Naive B cell (primary cell): Measurements from ENCODE around the gene EXTL2. TPM values are rescaled to one million over a fixed set of nuclear protein-coding genes. Genes with fewer than 3 reads are reported as not detected.
"Not testable (repeated sequence)": the region's sequence is repeated elsewhere in the genome, so short reads cannot be mapped to it uniquely, and the experiment has no call there.

Experiments
- ATAC-seq, 2 donors: fragments of 150-1000 bp; cut with Tn5 transposase; 2 replicates each; pipeline ENCODE4 v1.10.0; 2021; ENCODE audit warnings: low read depth in 2 of 2, mild to moderate bottlenecking in 2 of 2, moderate library complexity in 2 of 2
- DNase-seq: peaks from one replicate; pipeline ENCODE4 v3.0.0; 2022
- H3K27ac Mint-ChIP-seq, 6 donors: one replicate each; pipeline ENCODE4 v1.8.0; 2020 to 2022; ENCODE audit warnings: mild to moderate bottlenecking in 6 of 6, mixed read lengths in 6 of 6, moderate library complexity in 5 of 6, inconsistent platforms in 2 of 6
- H3K27me3 Mint-ChIP-seq, 3 donors: one replicate each; pipeline ENCODE4 v1.8.0; 2021 to 2022; ENCODE audit warnings: mixed read lengths in 3 of 3, mild to moderate bottlenecking in 1 of 3
- H3K36me3 Mint-ChIP-seq, 2 donors: one replicate each; pipeline ENCODE4 v1.8.0; 2020 to 2022; ENCODE audit warnings: mixed read lengths in 2 of 2, inconsistent platforms in 1 of 2, mild to moderate bottlenecking in 1 of 2
- H3K4me1 Mint-ChIP-seq, 3 donors: one replicate each; pipeline ENCODE4 v1.8.0; 2020 to 2022; ENCODE audit warnings: mixed read lengths in 3 of 3, inconsistent platforms in 1 of 3, mild to moderate bottlenecking in 1 of 3, moderate library complexity in 1 of 3
- H3K4me3 Mint-ChIP-seq, 8 donors: one replicate each; pipeline ENCODE4 v1.8.0; 2020 to 2022; ENCODE audit warnings: mild to moderate bottlenecking in 8 of 8, mixed read lengths in 8 of 8, moderate library complexity in 8 of 8, inconsistent platforms in 2 of 8
- H3K9me3 Mint-ChIP-seq, 7 donors: one replicate each; pipeline ENCODE4 v1.8.0; 2020 to 2022; ENCODE audit warnings: mixed read lengths in 7 of 7, mild to moderate bottlenecking in 5 of 7, inconsistent platforms in 2 of 7, moderate library complexity in 1 of 7
- polyA plus RNA-seq, 6 donors: library from polyadenylated mRNA; unstranded; fragments of 300-500 nt; fragmentation: Illumina TruSeq; gene quantifications; one replicate each; pipeline ENCODE4 v1.2.3, GENCODE V29; 2021; ENCODE audit warnings: low read depth in 6 of 6

Gene EXTL2
- polyA plus RNA-seq, 6 donors from 2014 or later, result 2.0 to 5.8 (median 2.4) TPM

GRCh38 chr1:100866041-100866900 lies 28.4 kb downstream of the EXTL2 start:
- Mint-ChIP-seq H3K9me3 (no peaks in the 10 kb centered on the region), H3K27me3 (no peaks in the 10 kb centered on the region), H3K27ac (no peak overlapping the region), H3K4me1 (no peaks in the 10 kb centered on the region), H3K4me3 (no peak overlapping the region), H3K36me3 (no peaks in the 10 kb centered on the region)
- ATAC-seq, result no peak
- no peak for DNase-seq

- Mint-ChIP-seq H3K4me1 (no peaks in the 10 kb centered on the region), H3K36me3 (no peaks in the 10 kb centered on the region), H3K27ac (no peak overlapping the region), H3K27me3 (peaks cover 0 to 7% (median 4%) of the 10 kb centered on the region in 3 donors), H3K4me3 (no peak overlapping the region), H3K9me3 (no peaks in the 10 kb centered on the region)
- no peak for ATAC-seq
- no peak for DNase-seq
Observed at GRCh38 chr1:100862591-100862990, 32.1 kb downstream of the EXTL2 start.

GRCh38 chr1:100861379-100861778 lies 33.3 kb downstream of the EXTL2 start:
- H3K27ac Mint-ChIP-seq, result no peak overlapping the region
- H3K4me3 Mint-ChIP-seq, result no peak overlapping the region
- no peak for ATAC-seq
- no peaks in the 10 kb centered on the region for H3K4me1 Mint-ChIP-seq
- DNase-seq, result no peak
- H3K9me3 Mint-ChIP-seq, result peaks cover 0 to 2% (median 0%) of the 10 kb centered on the region in 7 donors
- peaks cover under 1 to 13% (median 4%) of the 10 kb centered on the region in 3 donors for H3K27me3 Mint-ChIP-seq
- H3K36me3 Mint-ChIP-seq, result no peaks in the 10 kb centered on the region

GRCh38 chr1:100860397-100860991 lies 34.1 kb downstream of the EXTL2 start:
- Mint-ChIP-seq H3K9me3 (peaks cover 0 to 5% (median 0%) of the 10 kb centered on the region in 7 donors), H3K27me3 (peaks cover 6 to 15% (median 9%) of the 10 kb centered on the region in 3 donors), H3K4me3 (no peak overlapping the region), H3K27ac (no peak overlapping the region), H3K36me3 (no peaks in the 10 kb centered on the region), H3K4me1 (no peaks in the 10 kb centered on the region)
- DNase-seq, result no peak
- no peak for ATAC-seq

GRCh38 chr1:100855116-100855515 lies 39.5 kb downstream of the EXTL2 start:
- not testable (repeated sequence) for H3K4me1 Mint-ChIP-seq, H3K9me3 Mint-ChIP-seq, H3K4me3 Mint-ChIP-seq, H3K27ac Mint-ChIP-seq, DNase-seq, H3K36me3 Mint-ChIP-seq, ATAC-seq
- peaks cover 6 to 15% (median 13%) of the 10 kb centered on the region in 3 donors for H3K27me3 Mint-ChIP-seq

GRCh38 chr1:100852976-100853375 lies 41.7 kb downstream of the EXTL2 start:
- Mint-ChIP-seq H3K9me3 (peaks cover 0 to 5% (median 0%) of the 10 kb centered on the region in 7 donors), H3K27me3 (peaks cover 14 to 25% (median 17%) of the 10 kb centered on the region in 3 donors), H3K27ac (no peak overlapping the region), H3K4me1 (no peaks in the 10 kb centered on the region), H3K4me3 (no peak overlapping the region), H3K36me3 (no peaks in the 10 kb centered on the region)
- ATAC-seq (no peak), DNase-seq (no peak)

- peaks cover 16 to 24% (median 17%) of the 10 kb centered on the region in 3 donors for H3K27me3 Mint-ChIP-seq
- no peak for DNase-seq
- H3K9me3 Mint-ChIP-seq, result peaks cover 0 to 5% (median 0%) of the 10 kb centered on the region in 7 donors
- H3K4me3 Mint-ChIP-seq, result no peak overlapping the region
- no peak overlapping the region for H3K27ac Mint-ChIP-seq
- no peak for ATAC-seq
- H3K4me1 Mint-ChIP-seq, result no peaks in the 10 kb centered on the region
- H3K36me3 Mint-ChIP-seq, result no peaks in the 10 kb centered on the region
Observed at GRCh38 chr1:100851726-100852125, 42.9 kb downstream of the EXTL2 start.

GRCh38 chr1:100847361-100848082 lies 47.1 kb downstream of the EXTL2 start:
- no peak overlapping the region for H3K4me3 Mint-ChIP-seq
- DNase-seq (no peak), ATAC-seq (no peak)
- no peaks in the 10 kb centered on the region for H3K36me3 Mint-ChIP-seq
- H3K27me3 Mint-ChIP-seq, result peaks cover 13 to 40% (median 23%) of the 10 kb centered on the region in 3 donors
- no peak overlapping the region for H3K27ac Mint-ChIP-seq
- H3K4me1 Mint-ChIP-seq, result no peaks in the 10 kb centered on the region
- peaks cover 0 to 10% (median 2%) of the 10 kb centered on the region in 7 donors for H3K9me3 Mint-ChIP-seq

- not testable (repeated sequence) for DNase-seq, H3K27ac Mint-ChIP-seq, H3K4me1 Mint-ChIP-seq, H3K4me3 Mint-ChIP-seq, ATAC-seq, H3K36me3 Mint-ChIP-seq
- Mint-ChIP-seq H3K9me3 (peaks cover 0 to 24% (median 12%) of the 10 kb centered on the region in 7 donors), H3K27me3 (peaks cover 5 to 36% (median 31%) of the 10 kb centered on the region in 3 donors)
Observed at GRCh38 chr1:100843160-100843559, 51.5 kb downstream of the EXTL2 start.

- Mint-ChIP-seq H3K36me3 (no peaks in the 10 kb centered on the region), H3K27ac (no peak overlapping the region), H3K9me3 (peaks cover 0 to 8% (median 4%) of the 10 kb centered on the region in 7 donors), H3K4me1 (peaks cover 0 to 10% (median 4%) of the 10 kb centered on the region in 3 donors), H3K4me3 (no peak overlapping the region), H3K27me3 (peaks cover 0 to 5% (median 2%) of the 10 kb centered on the region in 3 donors)
- ATAC-seq (no peak), DNase-seq (no peak)
Observed at GRCh38 chr1:100835866-100836842, 58.5 kb downstream of the EXTL2 start.

GRCh38 chr1:100834777-100835660 lies 59.6 kb downstream of the EXTL2 start:
- DNase-seq (no peak), ATAC-seq (peak in 1 of 2 donors; percentile 39)
- Mint-ChIP-seq H3K4me1 (peaks cover 0 to 10% (median 4%) of the 10 kb centered on the region in 3 donors), H3K36me3 (no peaks in the 10 kb centered on the region), H3K27me3 (peaks cover 5 to 9% (median 6%) of the 10 kb centered on the region in 3 donors), H3K4me3 (no peak overlapping the region), H3K27ac (peak overlapping the region in 1 of 6 donors; percentile 12), H3K9me3 (peaks cover 0 to 2% (median 0%) of the 10 kb centered on the region in 7 donors)
